K562 (cell line): ENCODE measurements around the gene BRME1. TPM values are rescaled to one million over a fixed set of nuclear protein-coding genes. Genes with fewer than 3 reads are reported as not detected.

Experiments used
- BHLHE40 ChIP-seq: IDR thresholded peaks from 2 replicates; pipeline ENCODE4 v1.6.1; 2011; ENCODE audit warnings: low read length, improper control_type of control experiment
- CBX5 ChIP-seq: IDR thresholded peaks from 2 replicates; pipeline ENCODE4 v1.6.1; 2014; ENCODE audit warnings: low read depth, borderline replicate concordance
- ETS1 ChIP-seq: conservative IDR thresholded peaks from 2 replicates; pipeline ENCODE4 v1.6.1; 2011; ENCODE audit warnings: low read depth, mild to moderate bottlenecking, low read length; ENCODE audit not compliant: control insufficient read depth
- ETV5 ChIP-seq: sonication (generic); formaldehyde crosslinking; IDR thresholded peaks from 2 replicates; pipeline ENCODE4 v1.4.0; 2020; ENCODE audit warnings: low read depth, mild to moderate bottlenecking, missing genetic modification reagents
- HCFC1 ChIP-seq: IDR thresholded peaks from 2 replicates; pipeline ENCODE4 v1.6.1; 2012; ENCODE audit warnings: low read depth, low read length, improper control_type of control experiment
- MBD2 ChIP-seq: sonication (generic); IDR thresholded peaks from 2 replicates; pipeline ENCODE4 v1.6.1; 2016; ENCODE audit warnings: low read depth, borderline replicate concordance
- MECOM ChIP-seq: fragments of 250-450 bp; sonication (Bioruptor Pico); IDR thresholded peaks from 2 replicates; pipeline ENCODE4 v1.8.0; 2022; ENCODE audit warnings: inconsistent platforms
- PRPF4 ChIP-seq: fragments of 200-400 bp; formaldehyde crosslinking; IDR thresholded peaks from one replicate; pipeline ENCODE4 v1.6.1; 2017; ENCODE audit warnings: low read length, low read depth, mild to moderate bottlenecking; ENCODE audit not compliant: insufficient read depth, poor library complexity, severe bottlenecking
- SMARCA5 ChIP-seq: fragments of 450-650 bp; IDR thresholded peaks from 2 replicates; pipeline ENCODE4 v1.6.1; 2016
- SP1 ChIP-seq: sonication (generic); formaldehyde crosslinking; IDR thresholded peaks from 2 replicates; pipeline ENCODE4 v1.8.1; 2022; ENCODE audit warnings: mild to moderate bottlenecking, missing genetic modification reagents
- TBL1XR1 ChIP-seq, 2 experiments: IDR thresholded peaks; 2 replicates each; pipeline ENCODE4 v1.6.1; 2012; ENCODE audit warnings: improper control_type of control experiment in 2 of 2, low read length in 2 of 2, mild to moderate bottlenecking in 1 of 2
- UBTF ChIP-seq, 2 experiments: IDR thresholded peaks; 2 replicates each; pipeline ENCODE4 v1.6.1; 2012; ENCODE audit warnings: improper control_type of control experiment in 2 of 2, low read depth in 2 of 2, low read length in 2 of 2, borderline replicate concordance in 1 of 2
- ZKSCAN8 ChIP-seq: fragments of 200-800 bp; sonication (Bioruptor generic); IDR thresholded peaks from 2 replicates; pipeline ENCODE4 v1.6.1; 2016; ENCODE audit warnings: missing genetic modification characterization, missing compliant biosample characterization
- ZNF444 ChIP-seq: fragments of 250-450 bp; sonication (Bioruptor Pico); IDR thresholded peaks from 2 replicates; pipeline ENCODE4 v1.4.0; 2020; ENCODE audit warnings: mild to moderate bottlenecking, moderate library complexity
- polyA plus RNA-seq, 8 experiments: library from polyadenylated mRNA; depleted of rRNA in 4 of 8; stranded (reverse) in 5 of 8; unstranded in 3 of 8; fragments of >200 nt; fragmentation: Nextera tagmentation in 2 of 8; fragmentation: Illumina TruSeq in 1 of 8; extraction: Ambion mirVana in 2 of 8; extraction: Trizol in 1 of 8; gene quantifications; 2 replicates each; pipeline versions ENCODE4 v1.2.1 to v1.2.3, GENCODE V29; 2011 to 2014; ENCODE audit warnings: inconsistent platforms in 1 of 8, missing spikeins in 1 of 8
- total RNA-seq, 7 experiments: library from RNA; depleted of rRNA in 6 of 7; stranded (reverse); fragments of >200 nt in 6 of 7; fragmentation: Illumina TruSeq in 2 of 7; extraction: Trizol in 2 of 7; gene quantifications; 2 replicates each; pipeline versions ENCODE4 v1.2.1 to v1.2.3, GENCODE V29; 2011 to 2021; ENCODE audit warnings: low replicate concordance in 1 of 7
- TF ChIP-seq, protein P1 (sequence below): fragments of 200-800 bp; sonication (Bioruptor generic); IDR thresholded peaks from 2 replicates; pipeline ENCODE4 v1.6.1; 2016; ENCODE audit warnings: missing genetic modification characterization, missing compliant biosample characterization
- TF ChIP-seq, protein P2 (sequence below): sonication (generic); formaldehyde crosslinking; IDR thresholded peaks from 2 replicates; pipeline ENCODE4 v1.8.0; 2023; ENCODE audit warnings: mild to moderate bottlenecking, missing genetic modification reagents

The BRME1 gene
- total and polyA plus RNA-seq, 9 of the 15 experiments (the other 6 are each of a cell fraction or from before 2014, with no cell fraction given), result 0.75 to 6.1 (median 3.6) TPM

- TF ChIP-seq, protein P1, sequence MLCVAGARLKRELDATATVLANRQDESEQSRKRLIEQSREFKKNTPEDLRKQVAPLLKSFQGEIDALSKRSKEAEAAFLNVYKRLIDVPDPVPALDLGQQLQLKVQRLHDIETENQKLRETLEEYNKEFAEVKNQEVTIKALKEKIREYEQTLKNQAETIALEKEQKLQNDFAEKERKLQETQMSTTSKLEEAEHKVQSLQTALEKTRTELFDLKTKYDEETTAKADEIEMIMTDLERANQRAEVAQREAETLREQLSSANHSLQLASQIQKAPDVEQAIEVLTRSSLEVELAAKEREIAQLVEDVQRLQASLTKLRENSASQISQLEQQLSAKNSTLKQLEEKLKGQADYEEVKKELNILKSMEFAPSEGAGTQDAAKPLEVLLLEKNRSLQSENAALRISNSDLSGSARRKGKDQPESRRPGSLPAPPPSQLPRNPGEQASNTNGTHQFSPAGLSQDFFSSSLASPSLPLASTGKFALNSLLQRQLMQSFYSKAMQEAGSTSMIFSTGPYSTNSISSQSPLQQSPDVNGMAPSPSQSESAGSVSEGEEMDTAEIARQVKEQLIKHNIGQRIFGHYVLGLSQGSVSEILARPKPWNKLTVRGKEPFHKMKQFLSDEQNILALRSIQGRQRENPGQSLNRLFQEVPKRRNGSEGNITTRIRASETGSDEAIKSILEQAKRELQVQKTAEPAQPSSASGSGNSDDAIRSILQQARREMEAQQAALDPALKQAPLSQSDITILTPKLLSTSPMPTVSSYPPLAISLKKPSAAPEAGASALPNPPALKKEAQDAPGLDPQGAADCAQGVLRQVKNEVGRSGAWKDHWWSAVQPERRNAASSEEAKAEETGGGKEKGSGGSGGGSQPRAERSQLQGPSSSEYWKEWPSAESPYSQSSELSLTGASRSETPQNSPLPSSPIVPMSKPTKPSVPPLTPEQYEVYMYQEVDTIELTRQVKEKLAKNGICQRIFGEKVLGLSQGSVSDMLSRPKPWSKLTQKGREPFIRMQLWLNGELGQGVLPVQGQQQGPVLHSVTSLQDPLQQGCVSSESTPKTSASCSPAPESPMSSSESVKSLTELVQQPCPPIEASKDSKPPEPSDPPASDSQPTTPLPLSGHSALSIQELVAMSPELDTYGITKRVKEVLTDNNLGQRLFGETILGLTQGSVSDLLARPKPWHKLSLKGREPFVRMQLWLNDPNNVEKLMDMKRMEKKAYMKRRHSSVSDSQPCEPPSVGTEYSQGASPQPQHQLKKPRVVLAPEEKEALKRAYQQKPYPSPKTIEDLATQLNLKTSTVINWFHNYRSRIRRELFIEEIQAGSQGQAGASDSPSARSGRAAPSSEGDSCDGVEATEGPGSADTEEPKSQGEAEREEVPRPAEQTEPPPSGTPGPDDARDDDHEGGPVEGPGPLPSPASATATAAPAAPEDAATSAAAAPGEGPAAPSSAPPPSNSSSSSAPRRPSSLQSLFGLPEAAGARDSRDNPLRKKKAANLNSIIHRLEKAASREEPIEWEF (CRISPR knock-in tag), result no peak
- peak; percentile 78 for TF ChIP-seq PRPF4
- peak; percentile 87 to 91; a peak in 3 of 4 replicates for TF ChIP-seq UBTF (IDR thresholded peaks at IDR 0.05; ENCODE audit: borderline replicate concordance in 1 of 2, low read depth in 2 of 2, low read length in 2 of 2)
- TF ChIP-seq CBX5, result 0 out of 2 replicates have a peak, but pooled peaks have one; percentile 19
- TF ChIP-seq MBD2, result peak; percentile 62
- TF ChIP-seq HCFC1, result peak; percentile 42; the same call in 1 of the 2 replicates
- 0 out of 2 replicates have a peak, but pooled peaks have one; percentile 55 for TF ChIP-seq ZKSCAN8 (CRISPR knock-in tag)
- peak; percentile 57; the same call in 1 of the 2 replicates for TF ChIP-seq ETS1
- TF ChIP-seq BHLHE40, result peak; percentile 19; the same call in 1 of the 2 replicates
- peak; percentile 97 for TF ChIP-seq ZNF444 (CRISPR knock-in tag)
- peak; percentile 51 for TF ChIP-seq SP1 (CRISPR knock-in tag)
- TF ChIP-seq ETV5 (CRISPR knock-in tag), result peak; percentile 94
- TF ChIP-seq MECOM (CRISPR knock-in tag), result no peak
- TF ChIP-seq, protein P2, sequence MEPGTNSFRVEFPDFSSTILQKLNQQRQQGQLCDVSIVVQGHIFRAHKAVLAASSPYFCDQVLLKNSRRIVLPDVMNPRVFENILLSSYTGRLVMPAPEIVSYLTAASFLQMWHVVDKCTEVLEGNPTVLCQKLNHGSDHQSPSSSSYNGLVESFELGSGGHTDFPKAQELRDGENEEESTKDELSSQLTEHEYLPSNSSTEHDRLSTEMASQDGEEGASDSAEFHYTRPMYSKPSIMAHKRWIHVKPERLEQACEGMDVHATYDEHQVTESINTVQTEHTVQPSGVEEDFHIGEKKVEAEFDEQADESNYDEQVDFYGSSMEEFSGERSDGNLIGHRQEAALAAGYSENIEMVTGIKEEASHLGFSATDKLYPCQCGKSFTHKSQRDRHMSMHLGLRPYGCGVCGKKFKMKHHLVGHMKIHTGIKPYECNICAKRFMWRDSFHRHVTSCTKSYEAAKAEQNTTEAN (CRISPR knock-in tag), result no peak
- peak; percentile 99 for TF ChIP-seq SMARCA5
- peak in 1 of 2 experiments; percentile 88; a peak in 2 of 4 replicates for TF ChIP-seq TBL1XR1 (IDR thresholded peaks at IDR 0.05; ENCODE audit: low read length in 2 of 2)
These were observed 58.2 kb downstream of the BRME1 start (continued) for GRCh38 chr19:13847407-13848339.
